ENCODE measurements around the gene TP53I11.

- TF ChIP-seq CREB5 (CRISPR knock-in tag; IDR thresholded peaks at IDR 0.05; ENCODE audit: low read depth) (no peak), OSR1 (CRISPR knock-in tag; IDR thresholded peaks at IDR 0.05) (no peak), TOX (CRISPR knock-in tag; IDR thresholded peaks at IDR 0.05; ENCODE audit: borderline replicate concordance) (no peak), ARNTL (CRISPR knock-in tag; IDR thresholded peaks at IDR 0.05; ENCODE audit: borderline replicate concordance, low read depth) (no peak), SNAI2 (CRISPR knock-in tag; IDR thresholded peaks at IDR 0.05) (no peak), TCF4 (CRISPR knock-in tag; IDR thresholded peaks at IDR 0.05; ENCODE audit: borderline replicate concordance) (no peak)
Observed at GRCh38 chr11:44968510-44968909, 17.8 kb upstream of the TP53I11 start.
